Uterus (tissue), 4 donors: ENCODE results near the gene KCTD13. TPM values are rescaled to one million over a fixed set of nuclear protein-coding genes. Genes with fewer than 3 reads are reported as not detected.

Experiments
- DNase-seq, 2 donors: peaks; one replicate each; pipeline ENCODE4 v3.0.0-alpha.2; 2019 to 2020
- H3K27ac ChIP-seq, 2 donors: fragments of 200-600 bp; sonication (generic); 1 replicate in 1 of 2; 2 replicates in 1 of 2; pipeline ENCODE4 v1.5.1; 2016 to 2018
- H3K27me3 ChIP-seq, 2 donors: fragments of 200-600 bp; sonication (generic); one replicate each; pipeline ENCODE4 v1.5.1; 2018 to 2019; ENCODE audit warnings: control low read depth in 1 of 2
- H3K36me3 ChIP-seq, 2 donors: fragments of 200-600 bp; sonication (generic); one replicate each; pipeline ENCODE4 v1.5.1; 2019; ENCODE audit warnings: control low read depth in 1 of 2
- H3K4me1 ChIP-seq, 2 donors: fragments of 200-600 bp; sonication (generic); one replicate each; pipeline ENCODE4 v1.5.1; 2018 to 2019; ENCODE audit warnings: control low read depth in 1 of 2
- H3K4me3 ChIP-seq, 2 donors: fragments of 200-600 bp; sonication (generic); 1 replicate in 1 of 2; 2 replicates in 1 of 2; pipeline ENCODE4 v1.5.1; 2018 to 2019; ENCODE audit warnings: mild to moderate bottlenecking in 1 of 2
- H3K9me3 ChIP-seq, 2 donors: fragments of 200-600 bp; sonication (generic); one replicate each; pipeline ENCODE4 v1.5.1; 2019; ENCODE audit warnings: control low read depth in 1 of 2
- CTCF ChIP-seq, 4 experiments: fragments of 200-600 bp in 2 of 4; fragments of 450-650 bp in 2 of 4; sonication (generic) in 2 of 4; IDR thresholded peaks; one replicate each; pipeline ENCODE4 v1.5.1; 2016 to 2019; ENCODE audit warnings: antibody characterized with exemption in 4 of 4, mild to moderate bottlenecking in 2 of 4, moderate library complexity in 1 of 4
- POLR2A ChIP-seq, 2 donors: fragments of 450-650 bp; IDR thresholded peaks; one replicate each; pipeline ENCODE4 v1.6.1; 2016; ENCODE audit warnings: antibody characterized with exemption in 2 of 2, mild to moderate bottlenecking in 1 of 2, moderate library complexity in 1 of 2
- intact Hi-C: fragments of 100-400 bp; cut with DNase I; formaldehyde crosslinking; loops from one replicate; pipeline ENCODE4 v1.15.1; 2023; ENCODE audit warnings: low total_unique reads
- total RNA-seq, 4 donors: library from RNA; depleted of rRNA in 3 of 4; stranded (reverse); fragments of >200 nt in 3 of 4; gene quantifications; one replicate each; pipeline versions ENCODE4 v1.1.0 to v1.2.4, GENCODE V29; 2014 to 2023
- donor health status: DM: yes; HTN: yes; CAD: no.

KCTD13 gene
- total RNA-seq, 4 donors from 2014 or later, result 1.8 to 33.3 (median 14.6) TPM

DNA sequence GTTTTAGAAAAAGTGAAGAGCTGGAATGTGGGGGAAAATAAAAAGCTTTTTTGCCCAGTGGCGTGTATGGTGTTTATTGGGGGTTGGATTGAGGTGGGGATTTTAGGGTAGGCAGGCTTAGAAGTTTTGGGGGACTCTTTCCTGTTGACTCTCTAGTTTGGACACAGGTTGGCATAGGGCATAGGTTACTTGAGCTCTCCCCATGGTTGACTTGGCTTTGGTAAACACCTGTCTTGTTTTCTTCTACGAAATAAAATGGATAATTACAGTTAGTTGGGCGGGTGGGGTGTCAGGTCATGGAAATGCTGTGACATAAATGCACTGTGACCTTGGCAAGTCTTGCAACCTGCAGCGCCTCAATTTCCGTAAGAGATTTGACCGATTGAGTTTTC is 47.0 kb upstream of the KCTD13 start:
- TF ChIP-seq POLR2A (IDR thresholded peaks at IDR 0.05), result no peak
- no peak for TF ChIP-seq CTCF (IDR thresholded peaks at IDR 0.05)
- Histone ChIP-seq H3K27ac (peak overlapping the region; percentile 36 to 96), H3K36me3 (no peaks in the 10 kb centered on the region), H3K4me1 (peaks cover 0 to 14% of the 10 kb centered on the region in 2 donors), H3K4me3 (no peak overlapping the region), H3K27me3 (no peaks in the 10 kb centered on the region), H3K9me3 (no peaks in the 10 kb centered on the region)
- intact Hi-C loops, result no loop called here
- DNase-seq, result no peak

DNA sequence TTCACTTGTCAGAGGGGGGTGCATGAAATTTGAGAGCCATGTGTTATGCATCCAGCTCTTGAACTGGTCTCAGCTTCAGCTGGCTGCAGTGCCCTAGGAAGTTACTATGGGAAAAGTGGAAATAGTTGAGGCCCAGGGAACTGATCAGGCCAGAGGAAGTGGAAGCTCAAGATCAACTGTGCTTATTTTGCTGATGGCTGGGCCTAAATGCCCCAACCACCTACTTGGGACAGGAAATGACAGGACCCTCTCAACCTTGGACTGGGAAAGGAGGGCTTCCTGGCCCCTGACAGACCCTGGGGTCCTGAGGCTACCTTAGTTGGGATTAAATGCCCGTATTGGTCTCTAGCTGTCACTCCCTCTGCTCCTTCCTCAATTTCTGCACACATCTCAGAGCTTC is 46.5 kb upstream of the KCTD13 start:
- Histone ChIP-seq H3K36me3 (no peaks in the 10 kb centered on the region), H3K9me3 (no peaks in the 10 kb centered on the region), H3K4me1 (peaks cover 0 to 14% of the 10 kb centered on the region in 2 donors), H3K27me3 (no peaks in the 10 kb centered on the region), H3K4me3 (no peak overlapping the region), H3K27ac (no peak overlapping the region)
- intact Hi-C loops, result no loop called here
- DNase-seq, result no peak
- TF ChIP-seq POLR2A (IDR thresholded peaks at IDR 0.05), result no peak
- TF ChIP-seq CTCF (IDR thresholded peaks at IDR 0.05), result no peak

DNA sequence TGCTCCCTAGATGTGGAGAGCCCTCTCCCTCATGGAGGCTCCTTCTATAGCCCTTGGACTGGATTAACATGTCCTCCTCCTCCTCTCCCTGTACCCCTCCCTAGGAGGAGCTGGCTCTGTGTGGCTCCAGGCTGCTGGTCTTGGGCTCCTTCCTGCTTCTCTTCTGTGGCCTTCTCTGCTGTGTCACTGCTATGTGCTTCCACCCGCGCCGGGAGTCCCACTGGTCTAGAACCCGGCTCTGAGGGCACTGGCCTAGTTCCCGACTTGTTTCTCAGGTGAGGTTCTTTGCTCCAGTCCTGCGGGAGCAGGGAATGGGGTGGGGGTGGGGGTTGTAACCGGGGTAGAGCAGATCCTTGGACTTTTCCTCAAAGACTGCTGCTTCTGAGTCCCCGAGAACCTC is 45.3 kb upstream of the KCTD13 start:
- Histone ChIP-seq H3K4me3 (no peak overlapping the region), H3K27ac (no peak overlapping the region), H3K27me3 (no peaks in the 10 kb centered on the region), H3K36me3 (no peaks in the 10 kb centered on the region), H3K4me1 (peaks cover 0 to 10% of the 10 kb centered on the region in 2 donors), H3K9me3 (no peaks in the 10 kb centered on the region)
- TF ChIP-seq CTCF (IDR thresholded peaks at IDR 0.05) (no peak), POLR2A (IDR thresholded peaks at IDR 0.05) (no peak)
- intact Hi-C loops, result no loop called here
- no peak for DNase-seq

DNA sequence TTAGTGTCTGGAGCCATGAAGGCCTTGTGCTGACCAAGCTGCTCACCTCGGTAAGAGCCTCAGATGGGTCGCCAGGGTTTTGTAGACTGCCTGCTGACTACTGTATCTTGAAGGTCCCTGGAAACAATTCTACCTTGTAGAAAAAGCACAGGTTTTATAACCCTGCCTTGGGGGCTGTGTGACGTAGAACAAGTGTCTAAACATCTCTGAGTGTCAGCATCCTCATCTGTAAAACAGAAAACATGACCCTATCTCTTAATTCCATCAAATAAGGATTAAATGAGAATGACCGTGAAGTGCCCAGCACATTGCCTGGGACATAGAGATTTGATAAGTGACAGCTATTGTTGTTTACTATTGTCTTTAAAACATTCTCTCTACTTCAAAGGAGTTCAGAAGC is 42.2 kb upstream of the KCTD13 start:
- TF ChIP-seq CTCF (IDR thresholded peaks at IDR 0.05) (no peak), POLR2A (IDR thresholded peaks at IDR 0.05) (no peak)
- DNase-seq, result no peak

DNA sequence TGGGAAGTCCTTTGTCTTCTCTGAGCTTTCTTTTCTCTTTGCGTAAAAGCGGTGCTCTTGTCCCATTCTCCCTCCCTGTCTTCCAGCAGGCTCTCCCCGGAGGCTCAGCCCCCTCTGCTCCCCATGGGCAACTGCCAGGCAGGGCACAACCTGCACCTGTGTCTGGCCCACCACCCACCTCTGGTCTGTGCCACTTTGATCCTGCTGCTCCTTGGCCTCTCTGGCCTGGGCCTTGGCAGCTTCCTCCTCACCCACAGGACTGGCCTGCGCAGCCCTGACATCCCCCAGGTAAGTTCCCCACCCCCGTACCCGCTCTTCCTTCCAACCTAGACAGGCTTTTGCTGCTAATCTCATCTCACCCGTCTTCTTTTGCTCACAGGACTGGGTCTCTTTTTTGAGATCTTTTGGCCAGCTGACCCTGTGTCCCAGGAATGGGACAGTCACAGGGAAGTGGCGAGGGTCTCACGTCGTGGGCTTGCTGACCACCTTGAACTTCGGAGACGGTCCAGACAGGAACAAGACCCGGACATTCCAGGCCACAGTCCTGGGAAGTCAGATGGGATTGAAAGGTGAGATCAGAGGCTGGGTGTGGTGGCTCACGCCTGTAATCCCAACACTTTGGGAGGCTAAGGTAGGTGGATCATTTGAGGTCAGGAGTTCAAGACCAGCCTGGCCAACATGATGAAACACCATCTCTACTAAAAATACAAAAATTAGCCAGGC is 37.2 kb upstream of the KCTD13 start:
- H3K4me1 ChIP-seq, result no peaks in the 10 kb centered on the region
- TF ChIP-seq CTCF (IDR thresholded peaks at IDR 0.05), result no peak
- H3K27ac ChIP-seq, result peak overlapping the region; percentile 87 to 92
- H3K36me3 ChIP-seq, result no peaks in the 10 kb centered on the region
- no peaks in the 10 kb centered on the region for H3K9me3 ChIP-seq
- H3K27me3 ChIP-seq, result no peaks in the 10 kb centered on the region
- peak overlapping the region; percentile 67 to 71 for H3K4me3 ChIP-seq
- intact Hi-C loops, result no loop called here
- no peak for DNase-seq

More for the DNA sequence above, 42.2 kb upstream of the KCTD13 start:
- Histone ChIP-seq H3K27me3 (no peaks in the 10 kb centered on the region), H3K9me3 (no peaks in the 10 kb centered on the region), H3K36me3 (no peaks in the 10 kb centered on the region), H3K4me3 (no peak overlapping the region), H3K4me1 (no peaks in the 10 kb centered on the region), H3K27ac (no peak overlapping the region)
- intact Hi-C loops, result no loop called here
